HepG2 (cell line): Measurements from ENCODE around the gene ADAMTS17. TPM values are rescaled to one million over a fixed set of nuclear protein-coding genes. Genes with fewer than 3 reads are reported as not detected.

Source experiments
- ATAC-seq: fragments of 200-7000 bp; cut with Tn5 transposase; 3 replicates; pipeline ENCODE4 v1.9.1; 2020; ENCODE audit warnings: mild to moderate bottlenecking, moderate library complexity
- BruUV-seq: library from RNA; stranded (reverse); fragments of 400-500 nt; replicated peaks from 2 replicates; lab custom pipeline; 2021; lab: Mats Ljungman, UMichigan
- CTCF ChIA-PET: fragments of 300-600 bp; formaldehyde crosslinking; extraction: SDS; loops from one replicate; lab custom pipeline; 2021; ENCODE audit warnings: low total read pairs, inconsistent platforms, low intra/inter-chr PET ratio; lab: Yijun Ruan, JAX
- POLR2A ChIA-PET: fragments of 350-600 bp; sonication (Branson Sonifier 250); formaldehyde crosslinking; loops from one replicate; lab custom pipeline; 2020; ENCODE audit warnings: antibody characterized with exemption, inconsistent platforms; lab: Yijun Ruan, JAX
- DNase-seq: peaks from one replicate; pipeline ENCODE4 v3.0.0-alpha.2; 2015; ENCODE audit warnings: low spot score
- FAIRE-seq: peaks from 3 replicates; lab custom pipeline; 2011; peaks lifted over from hg19 to GRCh38; lab: Jason Lieb, UNC
- H2AFZ ChIP-seq: one replicate; pipeline ENCODE4 v1.6.1; 2011; ENCODE audit warnings: low read length, inconsistent platforms
- H3K27ac ChIP-seq: fragments of 300-600 bp; 3 replicates; pipeline ENCODE4 v1.8.0; 2011; ENCODE audit warnings: mixed run types, mild to moderate bottlenecking, mixed read lengths, low read length, inconsistent platforms; ENCODE audit not compliant: insufficient read depth; ENCODE audit errors: extremely low read length
- H3K27me3 ChIP-seq, 2 experiments: fragments of 200-600 bp in 1 of 2; 2 replicates in 1 of 2; 3 replicates in 1 of 2; pipeline versions ENCODE4 v1.6.0 to v1.8.0; 2011; ENCODE audit warnings: low read length in 2 of 2, mild to moderate bottlenecking in 2 of 2, moderate library complexity in 2 of 2, inconsistent platforms in 1 of 2; ENCODE audit not compliant: insufficient read depth in 2 of 2, control insufficient read depth in 1 of 2
- H3K36me3 ChIP-seq, 2 experiments: fragments of 200-600 bp in 1 of 2; replicated peaks in 1 of 2; 2 replicates in 1 of 2; 3 replicates in 1 of 2; pipeline versions ENCODE4 v1.5.1 to v1.8.0; 2011; ENCODE audit warnings: low read length in 2 of 2, inconsistent platforms in 1 of 2; ENCODE audit not compliant: insufficient read depth in 2 of 2, control insufficient read depth in 1 of 2
- H3K4me1 ChIP-seq: 2 replicates; pipeline ENCODE4 v1.5.1; 2012; ENCODE audit warnings: low read length, inconsistent platforms; ENCODE audit not compliant: insufficient read depth
- H3K4me2 ChIP-seq: 2 replicates; pipeline ENCODE4 v1.6.0; 2011; ENCODE audit warnings: low read depth, low read length, inconsistent platforms
- H3K4me3 ChIP-seq, 3 experiments: fragments of 200-600 bp in 1 of 3; sonication (generic), shearing (Covaris generic) in 1 of 3; replicated peaks in 1 of 3; 2 replicates each; pipeline ENCODE4 v1.5.1; 2011 to 2016; ENCODE audit warnings: low read length in 3 of 3, inconsistent platforms in 2 of 3, low read depth in 2 of 3, mild to moderate bottlenecking in 2 of 3, control low read depth in 1 of 3, mixed read lengths in 1 of 3; ENCODE audit not compliant: insufficient read depth in 1 of 3
- H3K79me2 ChIP-seq: one replicate; pipeline ENCODE4 v1.6.1; 2011; ENCODE audit warnings: low read length, inconsistent platforms; ENCODE audit not compliant: insufficient read depth
- H3K9ac ChIP-seq: 2 replicates; pipeline ENCODE4 v1.6.0; 2011; ENCODE audit warnings: mild to moderate bottlenecking, low read depth, low read length, inconsistent platforms; ENCODE audit not compliant: insufficient read depth
- H3K9me3 ChIP-seq: 2 replicates; pipeline ENCODE4 v1.5.1; 2012; ENCODE audit warnings: mild to moderate bottlenecking, low read length
- H4K20me1 ChIP-seq: 2 replicates; pipeline ENCODE4 v1.6.0; 2011; ENCODE audit warnings: inconsistent platforms, mild to moderate bottlenecking, low read length, moderate library complexity; ENCODE audit not compliant: insufficient read depth
- ATF7-NPFF ChIP-seq: sonication (generic); formaldehyde crosslinking; IDR thresholded peaks from 2 replicates; pipeline ENCODE4 v1.8.1; 2023; ENCODE audit warnings: mild to moderate bottlenecking, low read depth, missing genetic modification reagents, moderate library complexity
- CEBPB ChIP-seq: IDR thresholded peaks from 2 replicates; pipeline ENCODE4 v1.6.1; 2011; ENCODE audit warnings: low read depth, low read length, improper control_type of control experiment, borderline replicate concordance
- MAFK ChIP-seq, 2 experiments: IDR thresholded peaks in 1 of 2; conservative IDR thresholded peaks in 1 of 2; 2 replicates each; pipeline ENCODE4 v1.6.1; 2011; ENCODE audit warnings: improper control_type of control experiment in 2 of 2, low read length in 2 of 2
- PHF5A ChIP-seq: IDR thresholded peaks from one replicate; pipeline ENCODE4 v1.6.1; 2018; ENCODE audit warnings: low read depth, missing genetic modification reagents; ENCODE audit not compliant: unreplicated experiment
- ZFP82 ChIP-seq: sonication (generic); formaldehyde crosslinking; IDR thresholded peaks from 2 replicates; pipeline ENCODE4 v1.5.1; 2020; ENCODE audit warnings: mild to moderate bottlenecking, missing genetic modification reagents, borderline replicate concordance
- ZNF12 ChIP-seq: sonication (generic); formaldehyde crosslinking; IDR thresholded peaks from 2 replicates; pipeline ENCODE4 v1.5.0; 2020; ENCODE audit warnings: missing genetic modification reagents
- ZNF24 ChIP-seq: fragments of 450-650 bp; IDR thresholded peaks from 2 replicates; pipeline ENCODE4 v1.6.1; 2017; ENCODE audit warnings: antibody characterized with exemption, mild to moderate bottlenecking
- ZNF552 ChIP-seq: sonication (generic); formaldehyde crosslinking; IDR thresholded peaks from 2 replicates; pipeline ENCODE4 v1.9.0; 2022; ENCODE audit warnings: missing genetic modification reagents, mild to moderate bottlenecking, borderline replicate concordance
- WGBS: methylation state at CpG from one replicate; pipeline ENCODE4 v1.1.6; 2017; ENCODE audit warnings: low lambda C conversion rate; 5-methylcytosine and 5-hydroxymethylcytosine counted together
- in situ Hi-C: cut with HindIII; loops from 2 replicates; pipeline ENCODE4 v1.10.0; 2017; ENCODE audit warnings: low pct_unique_long_range_greater_than_20kb; ENCODE audit not compliant: extremely low pct_ligation_motif_present
- intact Hi-C: fragments of 100-400 bp; cut with micrococcal nuclease; formaldehyde crosslinking; loops from one replicate; pipeline ENCODE4 v1.10.0; 2022; ENCODE audit not compliant: unreplicated experiment
- polyA plus RNA-seq, 8 experiments: library from polyadenylated mRNA; depleted of rRNA in 3 of 8; stranded (reverse) in 7 of 8; unstranded in 1 of 8; fragments of >200 nt; fragmentation: Illumina TruSeq in 4 of 8; extraction: Trizol in 4 of 8; gene quantifications; 2 replicates each; pipeline versions ENCODE4 v1.2.1 to v1.2.3, GENCODE V29; 2011 to 2016; ENCODE audit warnings: low read depth in 4 of 8, missing spikeins in 1 of 8, mixed read lengths in 1 of 8; ENCODE audit not compliant: insufficient read depth in 1 of 8
- total RNA-seq, 5 experiments: library from RNA; depleted of rRNA; stranded (reverse); fragments of >200 nt; fragmentation: Illumina TruSeq; extraction: Trizol; gene quantifications; 2 replicates each; pipeline ENCODE4 v1.2.3, GENCODE V29; 2016; ENCODE audit warnings: low read depth in 1 of 5
- TF ChIP-seq, protein P1 (sequence below): fragments of 450-650 bp; IDR thresholded peaks from 2 replicates; pipeline ENCODE4 v1.6.1; 2017; ENCODE audit warnings: mild to moderate bottlenecking
- TF ChIP-seq, protein P2 (sequence below): sonication (generic); formaldehyde crosslinking; IDR thresholded peaks from 2 replicates; pipeline ENCODE4 v1.8.1; 2022; ENCODE audit warnings: mild to moderate bottlenecking, missing genetic modification reagents

ADAMTS17 gene
- total and polyA plus RNA-seq, 2 of the 13 experiments (the other 11 are each of a cell fraction or from before 2014, with no cell fraction given) = 0.02 to 0.04 TPM

DNA sequence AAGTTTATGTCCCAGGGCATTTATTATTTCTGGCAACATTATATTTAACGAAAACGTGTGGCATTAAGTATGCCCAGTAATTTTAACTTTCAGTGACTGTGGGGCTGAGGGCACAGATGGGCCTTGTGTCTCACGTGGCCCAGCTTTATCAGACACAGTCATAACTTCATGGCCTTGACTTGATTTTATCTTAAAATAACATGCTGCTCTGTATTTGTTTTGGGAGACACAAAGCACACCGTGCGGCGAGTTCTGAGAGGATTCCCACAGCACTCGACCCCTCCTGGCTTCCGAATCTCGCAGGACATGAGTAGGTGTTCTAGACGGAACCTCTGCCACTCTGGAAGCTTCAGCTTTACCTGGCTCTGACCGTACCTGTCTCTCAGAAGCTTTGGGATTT lies 180.8 kb downstream of the ADAMTS17 start:
- H3K4me1 ChIP-seq = peaks cover 8% of the 10 kb centered on the region; the same call in 1 of the 2 replicates
- no TSS peak for BruUV-seq
- WGBS = 28% methylated on average over 11 of the region's 11 CpGs
- no peak for ATAC-seq
- no peak for DNase-seq
- ChIA-PET CTCF (no interaction called here), POLR2A (no interaction called here)
- intact Hi-C loops (no loop called here), in situ Hi-C loops (no loop called here)
- no peaks in the 10 kb centered on the region for H3K27me3 ChIP-seq
- H3K9me3 ChIP-seq = no peaks in the 10 kb centered on the region
- no peak overlapping the region for H2AFZ ChIP-seq
- no peak overlapping the region for H3K4me3 ChIP-seq
- no peak overlapping the region for H3K9ac ChIP-seq
- no peaks in the 10 kb centered on the region for H4K20me1 ChIP-seq
- no peak for FAIRE-seq
- H3K27ac ChIP-seq = no peak overlapping the region
- TF ChIP-seq ZNF12 (CRISPR knock-in tag) (no peak), PHF5A (CRISPR knock-in tag) (no peak), ATF7-NPFF (CRISPR knock-in tag) (no peak), ZFP82 (CRISPR knock-in tag) (no peak), MAFK (conservative IDR thresholded peaks at IDR 0.05 in 1 of 2, IDR thresholded peaks at IDR 0.05 in 1 of 2; ENCODE audit: low read length in 2 of 2) (no peak), ZNF24 (no peak), CEBPB (no peak), ZNF552 (CRISPR knock-in tag) (no peak)
- TF ChIP-seq, protein P1, sequence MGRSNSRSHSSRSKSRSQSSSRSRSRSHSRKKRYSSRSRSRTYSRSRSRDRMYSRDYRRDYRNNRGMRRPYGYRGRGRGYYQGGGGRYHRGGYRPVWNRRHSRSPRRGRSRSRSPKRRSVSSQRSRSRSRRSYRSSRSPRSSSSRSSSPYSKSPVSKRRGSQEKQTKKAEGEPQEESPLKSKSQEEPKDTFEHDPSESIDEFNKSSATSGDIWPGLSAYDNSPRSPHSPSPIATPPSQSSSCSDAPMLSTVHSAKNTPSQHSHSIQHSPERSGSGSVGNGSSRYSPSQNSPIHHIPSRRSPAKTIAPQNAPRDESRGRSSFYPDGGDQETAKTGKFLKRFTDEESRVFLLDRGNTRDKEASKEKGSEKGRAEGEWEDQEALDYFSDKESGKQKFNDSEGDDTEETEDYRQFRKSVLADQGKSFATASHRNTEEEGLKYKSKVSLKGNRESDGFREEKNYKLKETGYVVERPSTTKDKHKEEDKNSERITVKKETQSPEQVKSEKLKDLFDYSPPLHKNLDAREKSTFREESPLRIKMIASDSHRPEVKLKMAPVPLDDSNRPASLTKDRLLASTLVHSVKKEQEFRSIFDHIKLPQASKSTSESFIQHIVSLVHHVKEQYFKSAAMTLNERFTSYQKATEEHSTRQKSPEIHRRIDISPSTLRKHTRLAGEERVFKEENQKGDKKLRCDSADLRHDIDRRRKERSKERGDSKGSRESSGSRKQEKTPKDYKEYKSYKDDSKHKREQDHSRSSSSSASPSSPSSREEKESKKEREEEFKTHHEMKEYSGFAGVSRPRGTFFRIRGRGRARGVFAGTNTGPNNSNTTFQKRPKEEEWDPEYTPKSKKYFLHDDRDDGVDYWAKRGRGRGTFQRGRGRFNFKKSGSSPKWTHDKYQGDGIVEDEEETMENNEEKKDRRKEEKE = no peak
- TF ChIP-seq, protein P2, sequence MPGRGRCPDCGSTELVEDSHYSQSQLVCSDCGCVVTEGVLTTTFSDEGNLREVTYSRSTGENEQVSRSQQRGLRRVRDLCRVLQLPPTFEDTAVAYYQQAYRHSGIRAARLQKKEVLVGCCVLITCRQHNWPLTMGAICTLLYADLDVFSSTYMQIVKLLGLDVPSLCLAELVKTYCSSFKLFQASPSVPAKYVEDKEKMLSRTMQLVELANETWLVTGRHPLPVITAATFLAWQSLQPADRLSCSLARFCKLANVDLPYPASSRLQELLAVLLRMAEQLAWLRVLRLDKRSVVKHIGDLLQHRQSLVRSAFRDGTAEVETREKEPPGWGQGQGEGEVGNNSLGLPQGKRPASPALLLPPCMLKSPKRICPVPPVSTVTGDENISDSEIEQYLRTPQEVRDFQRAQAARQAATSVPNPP = no peak
- TF ChIP-seq, all 625 proteins: peak for 0
- no peaks in the 10 kb centered on the region for H3K79me2 ChIP-seq
- no peaks in the 10 kb centered on the region for H3K36me3 ChIP-seq
- no peak overlapping the region for H3K4me2 ChIP-seq
